Epithelial cell of esophagus (primary cell): ENCODE measurements around the gene ARHGAP20.

Experiments used
- DNase-seq: peaks from one replicate; pipeline ENCODE4 v3.0.0; 2010; ENCODE audit warnings: low read depth
- H3K4me3 ChIP-seq: 2 replicates; pipeline ENCODE4 v1.5.1; 2011; ENCODE audit warnings: mild to moderate bottlenecking, low read length, control low read depth
- TF ChIP-seq, protein P1 (sequence below): IDR thresholded peaks from 2 replicates; pipeline ENCODE4 v1.5.1; 2011; ENCODE audit warnings: low read depth, mild to moderate bottlenecking, low read length, control low read depth, inconsistent platforms; ENCODE audit not compliant: insufficient read depth; ENCODE audit errors: missing control alignments

The ARHGAP20 gene

DNA sequence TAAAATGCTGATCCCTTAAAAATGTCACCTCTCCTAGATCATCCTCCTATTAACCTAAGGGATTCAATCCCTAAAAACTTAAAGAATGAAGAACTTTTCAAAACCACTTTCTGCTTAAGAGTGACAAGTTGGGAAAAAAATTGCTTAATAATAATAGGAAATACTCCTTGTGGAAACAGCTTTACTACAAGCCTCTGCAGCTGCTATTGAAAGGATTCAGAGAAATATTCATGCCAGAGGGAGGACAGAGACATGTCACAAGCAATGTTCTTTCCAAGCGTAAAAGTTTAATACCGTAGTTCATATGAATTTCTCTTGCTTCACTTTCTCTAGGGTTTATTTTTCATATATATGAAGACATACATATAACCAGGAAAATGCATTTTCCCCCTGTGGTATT, 98.2 kb downstream of the ARHGAP20 start:
- no peak for DNase-seq
- TF ChIP-seq, protein P1, sequence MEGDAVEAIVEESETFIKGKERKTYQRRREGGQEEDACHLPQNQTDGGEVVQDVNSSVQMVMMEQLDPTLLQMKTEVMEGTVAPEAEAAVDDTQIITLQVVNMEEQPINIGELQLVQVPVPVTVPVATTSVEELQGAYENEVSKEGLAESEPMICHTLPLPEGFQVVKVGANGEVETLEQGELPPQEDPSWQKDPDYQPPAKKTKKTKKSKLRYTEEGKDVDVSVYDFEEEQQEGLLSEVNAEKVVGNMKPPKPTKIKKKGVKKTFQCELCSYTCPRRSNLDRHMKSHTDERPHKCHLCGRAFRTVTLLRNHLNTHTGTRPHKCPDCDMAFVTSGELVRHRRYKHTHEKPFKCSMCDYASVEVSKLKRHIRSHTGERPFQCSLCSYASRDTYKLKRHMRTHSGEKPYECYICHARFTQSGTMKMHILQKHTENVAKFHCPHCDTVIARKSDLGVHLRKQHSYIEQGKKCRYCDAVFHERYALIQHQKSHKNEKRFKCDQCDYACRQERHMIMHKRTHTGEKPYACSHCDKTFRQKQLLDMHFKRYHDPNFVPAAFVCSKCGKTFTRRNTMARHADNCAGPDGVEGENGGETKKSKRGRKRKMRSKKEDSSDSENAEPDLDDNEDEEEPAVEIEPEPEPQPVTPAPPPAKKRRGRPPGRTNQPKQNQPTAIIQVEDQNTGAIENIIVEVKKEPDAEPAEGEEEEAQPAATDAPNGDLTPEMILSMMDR: no peak
- H3K4me3 ChIP-seq: no peak overlapping the region

DNA sequence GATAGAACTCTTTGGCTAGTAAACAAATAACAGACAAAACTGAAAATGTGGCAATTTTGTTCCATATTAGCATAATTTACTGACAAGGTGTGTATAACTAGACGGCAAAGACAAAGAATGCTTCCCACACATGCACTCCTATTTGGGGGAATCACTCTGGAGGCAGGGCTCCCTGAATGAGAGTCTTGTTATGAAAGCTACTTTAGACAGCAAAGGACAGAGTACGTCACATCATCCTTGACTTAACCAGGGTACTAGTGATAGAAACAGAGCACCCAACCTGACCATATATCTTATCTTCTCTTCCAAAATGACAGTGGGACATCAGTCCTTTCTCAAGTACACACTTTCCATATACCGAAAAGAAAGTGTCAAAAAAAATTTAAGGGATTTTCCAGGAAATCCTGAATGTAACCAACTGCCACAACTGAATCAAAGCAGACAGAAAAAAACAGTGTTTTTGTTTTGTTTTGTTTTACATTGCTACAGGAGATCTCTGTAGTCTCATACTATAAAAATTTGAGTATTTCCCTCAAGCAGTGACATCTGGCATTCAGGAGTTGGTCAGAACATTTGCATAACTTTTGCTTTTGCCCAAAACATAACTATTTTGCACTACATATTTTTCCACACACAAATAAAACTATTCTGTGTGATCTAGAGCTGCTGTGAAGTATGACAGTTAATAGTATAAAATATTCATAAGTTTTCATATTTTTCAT, 98.9 kb downstream of the ARHGAP20 start:
- no peak overlapping the region for H3K4me3 ChIP-seq
- no peak for DNase-seq
- TF ChIP-seq, protein P1: no peak

DNA sequence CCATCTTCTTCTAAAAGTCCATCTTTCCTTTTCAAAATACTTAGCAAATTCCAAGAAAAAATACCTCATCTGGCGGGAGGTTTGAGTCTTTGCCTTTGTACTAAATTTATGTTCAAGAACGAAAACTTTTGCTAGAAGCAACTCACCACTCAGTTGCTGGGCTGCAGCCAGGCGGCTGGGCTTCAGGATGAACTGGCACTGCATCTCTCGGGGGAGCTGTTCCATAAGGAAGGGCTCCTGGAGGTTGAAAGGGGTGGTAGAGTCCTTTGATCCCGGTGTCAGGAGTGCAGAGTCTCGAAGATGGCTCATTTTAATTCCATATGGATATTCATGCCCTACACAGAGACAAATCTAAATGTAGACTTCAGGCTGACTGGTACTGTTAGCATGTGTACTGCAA, 105.8 kb downstream of the ARHGAP20 start:
- no peak for DNase-seq
- no peak overlapping the region for H3K4me3 ChIP-seq
- TF ChIP-seq, protein P1: no peak

DNA sequence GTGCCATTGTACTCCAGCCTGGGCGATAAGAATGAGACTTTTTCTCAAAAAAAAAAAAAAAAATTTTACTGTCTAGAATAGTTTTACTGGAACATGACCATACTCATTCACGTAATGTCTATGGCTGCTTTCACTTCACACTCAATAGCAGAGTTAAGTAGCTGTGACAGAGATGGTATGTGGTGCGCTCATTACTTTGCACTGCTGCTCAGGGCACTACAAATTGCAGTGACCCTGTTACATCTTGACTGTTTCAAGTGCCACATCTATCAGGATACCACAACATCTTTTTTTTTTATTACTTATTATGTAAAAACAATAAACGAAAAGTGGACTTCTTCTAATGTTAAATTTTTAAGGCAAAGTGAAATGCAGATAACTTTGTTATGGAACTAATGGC, 110.3 kb downstream of the ARHGAP20 start:
- no peak for DNase-seq
- TF ChIP-seq, protein P1: no peak
- H3K4me3 ChIP-seq: no peak overlapping the region

DNA sequence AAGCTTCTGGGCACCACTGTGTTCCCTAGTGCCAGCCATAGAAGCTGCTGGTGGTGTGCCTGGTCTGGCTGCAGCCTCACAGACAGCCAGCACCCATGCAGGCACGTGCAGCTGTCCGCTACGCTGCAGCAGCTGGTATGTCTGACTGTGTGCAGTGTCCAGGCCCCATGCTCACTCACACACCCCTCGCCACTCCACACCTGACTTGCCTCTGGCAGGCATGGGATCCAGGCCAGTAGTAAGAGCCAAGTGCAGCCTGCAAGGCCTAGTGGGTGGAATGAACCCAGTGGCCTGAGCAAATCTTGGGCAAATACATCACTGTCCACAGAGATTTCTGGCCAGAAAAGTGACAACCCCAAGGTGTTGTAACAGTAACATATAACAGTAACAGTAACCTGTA, 111.9 kb downstream of the ARHGAP20 start:
- TF ChIP-seq, protein P1: no peak
- no peak overlapping the region for H3K4me3 ChIP-seq
- no peak for DNase-seq

DNA sequence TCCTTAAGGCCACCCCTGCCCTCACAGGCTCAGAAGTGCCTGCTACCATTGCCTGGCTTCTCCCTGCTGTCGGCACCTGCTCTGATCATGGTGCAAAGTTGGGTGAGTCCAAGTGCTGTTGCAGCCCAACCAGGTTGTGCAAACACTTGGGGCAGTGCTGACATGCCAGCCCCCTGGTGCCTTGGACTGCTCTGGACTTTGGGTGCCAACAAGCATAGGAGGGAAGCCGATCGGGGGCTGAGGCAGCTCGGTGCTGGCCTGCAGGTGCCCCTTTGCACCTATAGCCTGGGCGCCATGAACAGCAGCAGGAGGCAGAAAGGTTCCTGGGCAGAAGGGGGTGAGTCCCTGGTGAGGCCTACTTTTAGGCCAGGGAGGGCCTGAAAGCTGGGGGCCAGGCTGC, 113.0 kb downstream of the ARHGAP20 start:
- TF ChIP-seq, protein P1: no peak
- no peak overlapping the region for H3K4me3 ChIP-seq
- no peak for DNase-seq

DNA sequence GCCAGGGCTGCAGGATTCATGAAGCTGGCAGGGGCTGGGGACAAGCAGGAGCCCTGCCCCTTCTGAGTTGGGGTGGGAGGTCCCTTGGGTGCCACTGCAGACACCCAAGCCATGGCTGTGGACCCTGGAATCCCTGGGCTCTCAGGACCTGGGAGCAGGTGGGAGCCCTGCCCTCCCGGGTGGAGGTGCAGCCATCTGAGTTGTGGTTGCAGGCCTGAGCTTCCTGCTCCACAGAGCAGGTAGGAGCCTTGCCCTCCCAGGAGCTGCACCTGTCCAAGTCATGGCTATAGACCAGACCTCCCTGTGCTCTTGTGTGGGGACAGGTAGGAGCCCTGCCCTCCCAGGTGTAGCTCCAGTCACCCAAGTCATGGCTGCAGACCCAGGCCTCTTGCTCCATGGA, 113.5 kb downstream of the ARHGAP20 start:
- DNase-seq: no peak
- H3K4me3 ChIP-seq: no peak overlapping the region
- TF ChIP-seq, protein P1: no peak
